Endothelial cell (in vitro differentiated cells): ENCODE results near the gene PPP3CA. TPM values are rescaled to one million over a fixed set of nuclear protein-coding genes. Genes with fewer than 3 reads are reported as not detected.

Experiments
- DNase-seq: peaks from one replicate; pipeline ENCODE4 v3.0.0; 2021; ENCODE audit warnings: low spot score
- H3K27ac Mint-ChIP-seq: one replicate; pipeline ENCODE4 v1.8.0; 2021; ENCODE audit warnings: mixed read lengths, inconsistent platforms; ENCODE audit not compliant: unreplicated experiment
- H3K27me3 Mint-ChIP-seq: one replicate; pipeline ENCODE4 v1.8.0; 2021; ENCODE audit warnings: mild to moderate bottlenecking, moderate library complexity, mixed read lengths, inconsistent platforms; ENCODE audit not compliant: unreplicated experiment
- H3K36me3 Mint-ChIP-seq: one replicate; pipeline ENCODE4 v1.8.0; 2021; ENCODE audit warnings: mild to moderate bottlenecking, low read depth, mixed read lengths, inconsistent platforms; ENCODE audit not compliant: unreplicated experiment
- H3K4me1 Mint-ChIP-seq: one replicate; pipeline ENCODE4 v1.8.0; 2021; ENCODE audit warnings: mild to moderate bottlenecking, mixed read lengths, inconsistent platforms; ENCODE audit not compliant: unreplicated experiment
- H3K4me3 Mint-ChIP-seq: one replicate; pipeline ENCODE4 v1.8.0; 2021; ENCODE audit warnings: mild to moderate bottlenecking, mixed read lengths, inconsistent platforms; ENCODE audit not compliant: unreplicated experiment
- H3K9me3 Mint-ChIP-seq: one replicate; pipeline ENCODE4 v1.8.0; 2021; ENCODE audit warnings: mixed read lengths, inconsistent platforms; ENCODE audit not compliant: unreplicated experiment
- CTCF ChIP-seq: fragments of 200-600 bp; sonication (generic); IDR thresholded peaks from one replicate; pipeline ENCODE4 v1.5.0; 2021; ENCODE audit warnings: antibody characterized with exemption; ENCODE audit not compliant: unreplicated experiment
- total RNA-seq: library from RNA; stranded (reverse); fragmentation: NEBNext Ultra II Directional; extraction: Animal tissue kit (Norgen Biotek cat#: 25700); gene quantifications from one replicate; pipeline ENCODE4 v1.2.1, GENCODE V29; 2021; ENCODE audit not compliant: unreplicated experiment

The PPP3CA gene
- total RNA-seq, 1 donor from 2014 or later, result 60.5 TPM

- H3K36me3 Mint-ChIP-seq, result no peaks in the 10 kb centered on the region
- no peak overlapping the region for H3K27ac Mint-ChIP-seq
- no peak overlapping the region for H3K4me3 Mint-ChIP-seq
- TF ChIP-seq CTCF, result no peak
- H3K4me1 Mint-ChIP-seq, result no peaks in the 10 kb centered on the region
- no peaks in the 10 kb centered on the region for H3K27me3 Mint-ChIP-seq
- no peak for DNase-seq
- no peaks in the 10 kb centered on the region for H3K9me3 Mint-ChIP-seq
Measured at GRCh38 chr4:101122019-101122418, 225.3 kb downstream of the PPP3CA start.

- no peak for DNase-seq
- Mint-ChIP-seq H3K36me3 (no peaks in the 10 kb centered on the region), H3K27me3 (no peaks in the 10 kb centered on the region), H3K27ac (no peak overlapping the region), H3K9me3 (no peaks in the 10 kb centered on the region), H3K4me3 (no peak overlapping the region), H3K4me1 (peaks cover 6% of the 10 kb centered on the region)
- no peak for TF ChIP-seq CTCF
Measured at GRCh38 chr4:101119141-101119540, 228.2 kb downstream of the PPP3CA start.

GRCh38 chr4:101118617-101119016 is 228.7 kb downstream of the PPP3CA start:
- TF ChIP-seq CTCF, result no peak
- H3K4me3 Mint-ChIP-seq, result no peak overlapping the region

GRCh38 chr4:101115887-101116286 is 231.4 kb downstream of the PPP3CA start:
- Mint-ChIP-seq H3K36me3 (no peaks in the 10 kb centered on the region), H3K4me1 (peaks cover 9% of the 10 kb centered on the region), H3K4me3 (no peak overlapping the region), H3K9me3 (no peaks in the 10 kb centered on the region), H3K27me3 (peaks cover 4% of the 10 kb centered on the region), H3K27ac (no peak overlapping the region)
- no peak for TF ChIP-seq CTCF
- DNase-seq, result no peak

More at GRCh38 chr4:101118617-101119016, 228.7 kb downstream of the PPP3CA start:
- H3K27ac Mint-ChIP-seq, result no peak overlapping the region
- no peak for DNase-seq
- no peaks in the 10 kb centered on the region for H3K36me3 Mint-ChIP-seq
- no peaks in the 10 kb centered on the region for H3K27me3 Mint-ChIP-seq
- H3K4me1 Mint-ChIP-seq, result peaks cover 6% of the 10 kb centered on the region
- no peaks in the 10 kb centered on the region for H3K9me3 Mint-ChIP-seq

GRCh38 chr4:101114936-101115372 is 232.4 kb downstream of the PPP3CA start:
- Mint-ChIP-seq H3K4me3 (no peak overlapping the region), H3K27ac (no peak overlapping the region), H3K27me3 (peaks cover 4% of the 10 kb centered on the region), H3K9me3 (no peaks in the 10 kb centered on the region), H3K4me1 (peaks cover 9% of the 10 kb centered on the region), H3K36me3 (no peaks in the 10 kb centered on the region)
- TF ChIP-seq CTCF, result no peak
- DNase-seq, result no peak
